Activated T-cell treated with anti-CD3 and anti-CD28 coated beads for 1 hour (primary cell): ENCODE measurements around the gene RHOB.

Experiments
- DNase-seq: peaks from one replicate; pipeline ENCODE4 v3.0.0-alpha.2; 2020; ENCODE audit warnings: low read depth

Gene RHOB

DNA sequence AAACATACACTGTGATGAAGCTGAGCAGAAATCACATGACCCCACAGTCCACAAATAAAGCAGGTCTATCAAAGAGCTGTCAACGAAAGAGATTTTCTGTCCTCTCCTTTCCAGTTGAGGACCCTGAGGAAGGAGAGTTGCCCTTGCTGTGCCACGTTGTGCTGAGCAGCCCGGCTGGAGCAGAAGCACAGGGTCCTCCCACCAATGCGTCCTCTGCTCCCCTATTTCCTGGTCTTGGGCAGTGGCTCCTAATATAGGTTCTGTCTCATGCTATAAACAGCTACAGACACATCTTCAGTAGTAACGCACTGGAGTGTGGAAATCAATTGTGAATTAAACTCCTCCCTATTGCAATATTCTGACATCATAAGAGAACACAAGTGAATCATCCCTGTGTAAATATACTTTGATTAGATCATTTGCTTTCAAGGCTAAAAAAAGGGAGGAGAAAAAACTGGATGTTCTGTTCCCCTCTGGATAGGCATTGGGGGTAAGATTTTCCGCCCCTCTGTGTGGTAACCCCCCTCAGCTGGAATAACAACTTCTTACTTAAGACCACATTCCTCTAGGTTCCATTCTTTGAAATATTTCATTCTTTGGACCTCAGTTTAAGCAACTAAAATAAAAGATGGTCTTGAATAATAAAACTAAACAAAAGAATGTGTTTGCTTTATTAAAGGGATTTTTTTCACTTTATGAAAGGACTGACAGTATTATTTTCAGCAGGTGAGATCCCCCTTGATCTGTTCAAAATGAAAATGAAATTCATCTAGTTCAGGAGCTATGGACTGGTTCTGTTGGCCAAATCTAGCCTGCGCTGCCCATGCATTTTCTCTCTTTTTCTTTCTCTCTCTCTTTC is 8.3 kb upstream of the RHOB start:
- no peak for DNase-seq

DNA sequence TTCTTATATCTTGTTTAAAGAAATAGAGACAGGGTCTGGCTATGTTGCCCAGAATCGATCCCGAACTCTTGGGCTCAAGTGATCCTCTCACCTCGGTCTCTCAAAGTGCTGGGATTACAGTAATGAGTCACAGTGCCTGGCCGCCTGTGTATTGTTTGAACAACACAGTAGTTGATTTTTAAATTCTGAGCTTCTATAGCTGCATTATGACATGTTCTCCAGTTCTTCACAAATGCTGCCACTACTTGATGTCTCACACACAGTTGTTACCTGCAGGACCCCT is 7.7 kb upstream of the RHOB start:
- DNase-seq = no peak

DNA sequence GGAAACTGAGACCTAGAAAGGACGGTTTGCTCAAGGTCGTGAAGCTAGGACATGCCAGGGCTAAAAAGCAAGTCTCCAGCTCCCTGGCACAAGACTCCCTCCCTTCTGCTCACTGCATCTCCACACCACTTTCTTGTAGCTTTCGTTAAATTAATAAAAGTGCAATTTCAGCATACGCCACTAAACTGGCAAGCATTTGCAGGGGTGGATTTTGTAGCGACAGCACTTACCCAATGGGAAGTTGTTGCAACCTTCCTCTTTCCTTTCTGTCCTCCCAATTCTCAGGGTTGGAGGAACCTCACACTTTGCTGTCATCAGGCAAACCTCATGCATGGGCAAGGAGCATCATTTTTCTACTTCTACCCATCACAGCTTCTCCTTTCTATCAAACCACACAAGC is 7.4 kb upstream of the RHOB start:
- no peak for DNase-seq

DNA sequence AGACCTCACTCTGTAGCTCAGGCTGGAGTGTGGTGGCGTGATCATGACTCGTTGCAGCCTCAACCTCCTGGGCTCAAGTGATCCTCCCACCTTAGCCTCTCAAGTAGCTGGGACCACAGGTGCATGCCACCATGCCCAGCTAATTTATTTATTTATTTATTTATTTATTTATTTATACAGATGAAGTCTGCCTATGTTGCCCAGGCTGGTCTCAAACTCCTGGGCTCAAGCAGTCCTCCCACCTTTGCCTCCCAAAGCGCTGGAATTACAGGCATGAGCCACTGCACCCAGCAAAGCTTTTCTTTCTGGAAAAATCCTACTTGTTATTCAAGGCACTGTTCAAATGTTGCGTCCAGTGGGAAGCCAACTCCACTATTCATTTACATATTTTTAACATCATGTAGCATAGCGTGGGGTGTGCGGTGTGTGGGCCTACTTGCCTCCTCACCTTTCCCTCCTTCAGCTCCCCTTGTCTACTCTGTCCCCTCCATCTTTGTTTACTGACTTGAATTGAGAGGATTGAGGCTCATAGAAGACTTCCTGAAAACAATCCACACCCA is 6.8 kb upstream of the RHOB start:
- DNase-seq = no peak

DNA sequence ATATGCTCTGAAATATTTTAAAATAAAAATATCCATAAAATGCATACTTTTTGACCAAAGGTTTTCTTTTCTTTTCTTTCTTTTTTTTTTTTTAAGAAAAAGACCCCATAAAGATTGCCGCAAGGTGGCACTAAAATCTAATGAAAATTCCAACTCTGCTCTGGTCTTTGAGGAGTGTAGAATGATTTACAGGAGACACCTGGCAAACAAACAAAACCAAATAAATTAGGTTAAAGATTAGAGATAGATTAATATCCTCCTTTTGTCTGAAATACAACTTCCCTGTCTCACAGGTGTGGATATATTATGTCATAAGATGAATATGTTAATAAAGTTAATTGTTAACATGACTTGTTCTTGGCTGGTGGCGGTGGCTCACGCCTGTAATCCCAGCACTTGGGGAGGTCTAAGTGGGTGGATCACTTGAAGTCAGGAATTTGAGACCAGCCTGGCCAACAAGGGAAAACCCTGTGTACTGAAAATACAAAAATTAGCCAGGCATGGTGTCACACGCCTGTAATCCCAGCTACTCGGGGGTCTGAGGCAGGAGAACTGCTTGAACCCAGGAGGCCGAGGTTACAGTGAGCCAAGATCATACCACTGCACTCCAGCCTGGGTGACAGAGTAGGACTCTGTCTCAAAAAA is 3.5 kb upstream of the RHOB start:
- DNase-seq = no peak

DNA sequence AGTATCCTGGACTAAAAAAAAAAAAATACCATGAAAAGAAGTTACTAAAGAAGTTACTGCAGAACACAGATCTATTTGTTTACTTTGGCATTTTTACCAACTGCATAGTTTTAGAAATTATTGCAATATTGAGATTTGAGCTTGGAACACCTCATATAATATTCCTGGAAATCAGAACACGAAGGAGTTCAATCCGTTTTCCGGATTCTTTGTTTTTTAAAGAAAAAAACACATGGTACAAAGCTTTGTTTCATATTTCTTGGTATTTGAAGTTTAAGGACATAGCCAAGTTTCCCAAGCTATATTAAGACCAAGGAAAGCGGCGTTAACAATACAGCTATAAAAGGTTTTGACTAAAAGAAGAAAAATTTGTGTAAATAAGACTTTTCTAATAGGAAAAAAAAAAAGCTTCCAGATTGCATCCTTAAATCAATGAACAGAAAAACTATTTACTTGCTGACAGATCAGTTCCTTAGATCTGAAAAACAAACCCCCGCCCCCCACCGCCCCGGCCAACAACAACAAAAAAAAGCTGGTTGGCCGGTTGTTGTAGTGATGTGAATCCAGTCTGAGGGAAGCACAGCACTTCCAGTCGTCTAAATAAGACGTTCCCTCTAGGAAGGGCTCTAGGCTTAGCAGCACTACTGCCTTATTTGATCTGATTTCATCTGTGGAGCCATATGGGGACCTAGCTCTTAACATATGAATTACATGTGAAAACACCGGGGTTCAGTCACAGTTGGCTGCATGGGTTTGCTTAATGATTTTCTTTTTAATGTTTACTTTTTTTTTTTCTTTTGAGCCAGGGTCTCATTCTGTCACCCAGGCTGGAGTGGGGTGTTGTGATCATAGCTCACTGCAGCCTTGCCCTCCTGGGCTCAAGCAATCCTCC is 2.5 kb upstream of the RHOB start:
- DNase-seq = no peak

DNA sequence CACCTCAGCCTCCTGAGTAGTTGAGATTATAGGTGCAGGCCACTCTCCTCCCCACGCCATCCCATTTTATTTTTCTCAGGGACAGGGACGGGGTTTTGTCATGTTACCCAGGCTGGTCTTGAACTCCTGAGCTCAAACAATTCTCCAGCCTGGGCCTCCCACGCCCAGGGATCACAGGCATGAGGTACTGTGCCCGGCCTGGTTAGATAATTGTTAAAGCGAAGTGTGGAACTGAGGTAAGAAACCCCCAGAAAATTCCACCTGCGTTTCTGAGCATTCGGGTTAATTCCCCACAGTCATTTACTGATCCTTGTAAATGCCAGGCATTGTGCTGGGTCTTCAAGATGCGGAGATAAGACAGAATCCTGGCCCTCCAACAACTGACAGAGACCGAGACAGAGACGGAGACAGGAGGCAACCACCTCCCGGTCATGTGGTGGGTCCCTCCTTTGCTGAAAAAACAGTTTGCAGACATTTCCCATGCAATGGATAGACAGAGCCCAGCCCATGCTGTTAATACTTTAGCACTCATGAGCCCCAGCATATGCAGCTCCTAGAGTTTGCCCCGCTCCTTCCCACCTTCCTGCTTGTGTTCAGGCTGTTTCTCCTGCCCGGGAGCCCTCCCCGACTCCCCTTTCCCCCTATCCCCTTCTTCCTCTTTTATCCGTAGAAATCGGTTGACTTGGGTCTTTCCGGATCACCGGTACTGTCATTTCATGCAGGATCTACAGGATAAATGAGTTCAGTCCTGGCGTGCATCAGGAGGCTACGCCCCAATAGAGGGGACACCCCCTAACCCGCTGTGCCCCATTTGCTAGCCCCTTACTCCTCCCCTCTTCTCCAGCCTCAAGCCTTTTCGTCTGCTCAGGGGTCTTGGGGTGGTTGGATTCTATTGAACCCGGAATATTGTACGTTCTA is 1.6 kb upstream of the RHOB start:
- no peak for DNase-seq

DNA sequence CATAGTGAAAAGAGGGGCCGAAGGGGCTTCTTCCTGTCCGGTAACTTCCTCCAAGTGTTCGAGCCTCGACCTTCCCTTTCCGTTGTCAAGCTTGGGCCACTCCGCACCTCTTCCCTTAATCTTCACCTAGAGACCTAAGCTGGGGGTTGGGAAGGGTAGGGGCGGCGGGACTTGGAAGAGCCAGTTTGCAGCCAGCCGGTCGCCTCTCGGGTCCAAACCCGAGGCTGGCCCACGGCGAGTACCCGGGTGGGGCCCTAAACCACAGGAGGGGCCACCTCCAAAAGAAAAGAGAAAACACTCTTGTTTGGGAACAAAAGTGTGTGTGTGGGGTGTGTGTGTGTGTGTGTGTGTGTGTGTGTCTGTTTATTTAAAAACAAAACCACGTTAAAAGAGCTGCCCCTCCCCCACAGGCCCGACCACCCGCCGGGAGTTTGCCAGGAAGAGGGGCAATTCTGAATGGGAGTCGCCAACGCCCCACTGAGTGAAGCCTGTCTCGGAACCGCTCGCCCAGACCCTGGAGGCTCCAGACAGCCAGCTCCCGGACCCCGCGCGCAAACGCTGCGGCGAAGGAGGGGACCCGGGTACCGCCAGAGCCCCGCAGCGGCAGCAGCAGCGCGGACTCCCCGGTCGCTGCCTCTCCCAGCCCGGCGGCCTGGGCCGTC is 488 bp upstream of the RHOB start:
- DNase-seq = no peak

DNA sequence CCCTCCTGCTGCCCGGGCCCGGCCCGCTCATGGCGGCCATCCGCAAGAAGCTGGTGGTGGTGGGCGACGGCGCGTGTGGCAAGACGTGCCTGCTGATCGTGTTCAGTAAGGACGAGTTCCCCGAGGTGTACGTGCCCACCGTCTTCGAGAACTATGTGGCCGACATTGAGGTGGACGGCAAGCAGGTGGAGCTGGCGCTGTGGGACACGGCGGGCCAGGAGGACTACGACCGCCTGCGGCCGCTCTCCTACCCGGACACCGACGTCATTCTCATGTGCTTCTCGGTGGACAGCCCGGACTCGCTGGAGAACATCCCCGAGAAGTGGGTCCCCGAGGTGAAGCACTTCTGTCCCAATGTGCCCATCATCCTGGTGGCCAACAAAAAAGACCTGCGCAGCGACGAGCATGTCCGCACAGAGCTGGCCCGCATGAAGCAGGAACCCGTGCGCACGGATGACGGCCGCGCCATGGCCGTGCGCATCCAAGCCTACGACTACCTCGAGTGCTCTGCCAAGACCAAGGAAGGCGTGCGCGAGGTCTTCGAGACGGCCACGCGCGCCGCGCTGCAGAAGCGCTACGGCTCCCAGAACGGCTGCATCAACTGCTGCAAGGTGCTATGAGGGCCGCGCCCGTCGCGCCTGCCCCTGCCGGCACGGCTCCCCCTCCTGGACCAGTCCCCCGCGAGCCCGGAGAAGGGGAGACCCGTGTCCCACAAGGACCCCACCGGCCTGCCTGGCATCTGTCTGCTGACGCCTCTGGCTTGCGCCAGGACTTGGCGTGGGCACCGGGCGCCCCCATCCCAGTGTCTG is 767 bp downstream of the RHOB start:
- no peak for DNase-seq

DNA sequence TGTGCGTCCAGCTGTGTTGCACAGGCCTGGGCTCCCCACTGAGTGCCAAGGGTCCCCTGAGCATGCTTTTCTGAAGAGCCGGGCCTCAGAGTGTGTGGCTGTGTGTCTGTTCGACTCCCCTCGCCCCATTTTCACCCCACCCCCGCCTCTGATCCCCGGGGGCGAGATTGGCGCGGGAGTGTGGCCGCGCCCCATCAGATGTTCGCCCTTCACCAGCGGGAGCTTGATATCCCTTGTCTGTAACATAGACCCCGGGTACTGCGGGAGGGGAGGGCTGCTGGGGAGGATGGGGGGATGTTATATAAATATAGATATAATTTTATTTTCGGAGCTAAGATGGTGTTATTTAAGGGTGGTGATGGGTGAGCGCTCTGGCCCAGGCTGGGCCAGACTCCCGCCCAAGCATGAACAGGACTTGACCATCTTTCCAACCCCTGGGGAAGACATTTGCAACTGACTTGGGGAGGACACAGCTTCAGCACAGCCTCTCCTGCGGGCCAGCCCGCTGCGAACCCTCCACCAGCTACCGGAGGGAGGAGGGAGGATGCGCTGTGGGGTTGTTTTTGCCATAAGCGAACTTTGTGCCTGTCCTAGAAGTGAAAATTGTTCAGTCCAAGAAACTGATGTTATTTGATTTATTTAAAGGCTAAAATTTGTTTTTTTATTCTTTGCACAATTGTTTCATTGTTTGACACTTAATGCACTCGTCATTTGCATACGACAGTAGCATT is 1.5 kb downstream of the RHOB start:
- no peak for DNase-seq

DNA sequence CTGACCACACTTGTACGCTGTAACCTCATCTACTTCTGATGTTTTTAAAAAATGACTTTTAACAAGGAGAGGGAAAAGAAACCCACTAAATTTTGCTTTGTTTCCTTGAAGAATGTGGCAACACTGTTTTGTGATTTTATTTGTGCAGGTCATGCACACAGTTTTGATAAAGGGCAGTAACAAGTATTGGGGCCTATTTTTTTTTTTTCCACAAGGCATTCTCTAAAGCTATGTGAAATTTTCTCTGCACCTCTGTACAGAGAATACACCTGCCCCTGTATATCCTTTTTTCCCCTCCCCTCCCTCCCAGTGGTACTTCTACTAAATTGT is 2.1 kb downstream of the RHOB start:
- no peak for DNase-seq

DNA sequence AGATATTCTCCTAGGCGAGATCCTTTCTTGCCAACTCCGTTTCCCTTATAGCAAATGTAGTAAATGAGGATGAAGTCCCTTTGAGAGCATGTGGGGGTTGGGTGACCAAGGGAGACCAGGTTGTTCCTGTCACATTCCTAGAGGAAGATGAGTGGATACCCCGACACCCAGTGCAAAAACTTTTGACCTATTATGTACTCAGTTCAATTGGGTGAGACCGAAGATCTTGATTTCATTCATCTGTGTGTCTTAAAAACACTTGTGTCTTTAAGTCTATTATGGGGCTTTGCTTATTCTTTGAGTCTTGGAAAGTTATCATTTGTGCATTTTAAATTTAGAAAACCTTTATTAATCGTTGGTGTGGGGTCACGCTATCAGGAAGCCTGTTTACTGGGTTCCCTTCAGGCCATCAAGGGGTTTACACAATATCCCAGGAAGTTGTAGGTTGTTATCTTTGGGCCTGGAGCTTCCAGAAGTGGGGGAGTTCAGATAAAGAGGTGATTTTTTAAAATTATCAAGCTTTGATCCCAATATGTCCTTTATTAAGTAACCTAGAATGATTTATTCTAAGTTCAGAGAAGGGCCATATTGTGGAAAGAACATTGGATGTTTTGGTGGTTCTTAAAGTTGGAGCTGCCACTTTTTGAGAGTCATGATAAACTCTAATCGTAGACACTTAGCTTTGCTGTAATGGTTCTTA is 2.8 kb downstream of the RHOB start:
- DNase-seq = no peak

DNA sequence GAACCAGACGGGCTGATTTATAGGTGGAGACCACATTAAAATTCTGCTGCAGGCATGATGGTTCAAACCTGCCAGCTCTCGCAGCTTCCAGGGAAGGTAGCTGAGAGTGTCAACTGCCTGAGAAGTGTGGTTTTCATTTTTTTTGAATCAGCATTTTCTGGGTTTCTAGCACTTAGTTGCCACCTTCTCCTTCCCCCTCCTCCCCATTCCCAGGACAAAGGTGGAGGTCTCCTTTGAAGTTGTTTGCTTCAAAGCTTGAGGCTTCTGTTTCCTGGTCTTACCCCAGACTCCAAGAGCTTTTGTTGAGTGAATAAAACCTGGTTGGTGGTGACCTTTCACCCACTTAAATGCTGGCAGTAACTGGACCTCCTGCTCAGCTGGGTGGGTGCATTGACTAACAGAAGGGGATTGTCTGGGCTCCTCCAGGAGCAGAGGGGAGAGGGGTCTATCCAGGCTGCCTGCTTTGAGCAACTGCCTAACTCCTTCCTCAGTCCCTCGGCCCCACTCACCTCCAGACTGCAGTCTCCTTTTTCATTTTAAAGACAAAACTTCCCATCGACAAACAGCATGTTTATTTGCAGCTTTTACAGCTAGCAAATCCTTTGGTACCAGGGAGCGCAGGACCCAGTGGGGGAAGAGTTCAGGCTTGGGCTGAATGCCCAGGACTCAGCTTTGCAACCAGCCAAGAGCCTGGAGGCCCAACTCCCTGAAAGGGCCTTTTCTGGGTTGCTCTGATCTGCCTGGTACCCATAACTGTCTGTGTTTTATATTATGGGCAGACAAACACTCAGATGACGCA is 3.5 kb downstream of the RHOB start:
- no peak for DNase-seq

DNA sequence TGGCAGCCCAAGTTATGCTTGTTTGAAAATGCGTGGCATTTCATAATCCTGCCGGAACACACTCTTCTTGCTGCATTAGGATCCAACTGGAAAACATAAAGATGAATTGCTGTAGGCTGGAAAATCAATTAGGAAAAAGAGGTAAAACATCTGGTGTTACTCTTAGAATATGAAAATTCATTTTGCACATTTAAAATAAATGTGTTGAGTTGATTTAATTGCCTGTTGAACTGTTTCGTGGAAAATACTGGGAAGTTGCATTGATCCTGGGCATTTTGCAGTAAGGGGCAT is 4.1 kb downstream of the RHOB start:
- DNase-seq = no peak

DNA sequence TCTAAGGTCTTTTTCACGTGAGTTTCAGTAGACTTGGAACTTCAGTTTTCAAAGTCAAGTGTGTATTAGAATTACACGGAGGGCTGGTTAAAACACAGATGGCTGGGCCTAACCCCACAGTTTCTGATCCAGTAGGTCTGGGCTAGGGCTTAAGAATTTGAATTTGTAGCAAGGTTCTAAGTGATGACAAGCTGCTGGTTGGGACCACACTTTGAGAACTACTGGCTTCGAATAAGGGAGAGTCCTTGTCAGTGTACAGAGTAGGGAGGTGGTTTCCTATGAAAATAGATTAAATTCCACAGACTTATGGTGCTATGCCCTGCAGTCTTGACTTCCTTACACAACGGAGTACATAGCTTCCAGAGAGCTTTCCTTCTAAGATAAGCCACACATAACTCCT is 4.5 kb downstream of the RHOB start:
- no peak for DNase-seq

DNA sequence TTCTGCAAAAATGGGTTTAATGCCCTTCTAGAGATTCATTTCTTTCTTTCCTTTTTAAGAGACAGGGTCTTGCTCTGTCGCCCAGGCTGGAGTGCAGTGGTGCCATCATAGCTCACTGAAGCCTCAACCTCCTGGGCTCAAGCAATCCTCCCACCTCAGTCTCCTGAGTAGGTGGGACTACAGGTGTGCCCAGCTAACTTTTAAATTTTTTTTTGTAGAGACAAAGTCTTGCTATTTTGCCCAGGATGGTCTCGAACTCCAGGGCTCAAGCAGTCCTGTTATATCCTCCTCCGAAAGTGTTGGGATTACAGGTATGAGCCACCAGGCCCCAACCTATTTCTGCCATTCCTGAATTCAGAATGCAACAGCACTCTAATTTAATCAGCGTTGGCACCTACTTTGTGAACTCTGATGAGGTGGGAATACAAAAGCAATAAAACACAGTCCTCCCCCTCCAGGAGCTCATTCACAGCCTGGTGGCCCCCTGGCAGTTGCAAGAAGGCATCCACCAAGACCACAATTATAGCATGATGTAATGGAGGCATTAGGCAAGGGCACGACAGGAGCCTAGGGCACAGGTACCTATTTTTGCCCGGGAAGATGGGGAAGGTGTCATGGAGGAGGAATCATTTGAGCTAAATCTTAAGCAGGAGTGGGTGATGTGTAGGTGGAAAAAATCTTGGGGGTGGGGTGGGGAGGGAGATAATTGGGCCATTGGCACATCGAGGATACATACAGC is 5.1 kb downstream of the RHOB start:
- DNase-seq = no peak

DNA sequence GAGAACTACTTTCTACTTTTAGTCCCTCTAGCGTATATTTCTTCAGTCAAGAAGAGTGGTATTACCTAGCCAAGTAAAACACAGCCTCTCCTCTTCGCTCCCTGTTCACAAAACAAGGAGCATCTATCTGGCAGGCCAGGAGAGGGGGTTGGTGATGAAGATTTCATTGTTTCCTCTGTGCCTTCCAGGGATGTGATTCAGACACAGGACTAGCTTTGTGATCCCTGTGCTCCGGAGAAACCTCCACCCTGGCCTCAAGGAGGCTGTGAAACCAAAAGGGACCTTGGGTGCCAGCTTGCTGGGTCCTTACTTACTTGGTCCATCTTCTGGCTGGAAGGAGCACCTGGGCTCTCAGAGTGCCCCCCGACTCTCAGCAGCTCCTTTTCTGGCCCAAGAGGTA is 5.7 kb downstream of the RHOB start:
- no peak for DNase-seq

DNA sequence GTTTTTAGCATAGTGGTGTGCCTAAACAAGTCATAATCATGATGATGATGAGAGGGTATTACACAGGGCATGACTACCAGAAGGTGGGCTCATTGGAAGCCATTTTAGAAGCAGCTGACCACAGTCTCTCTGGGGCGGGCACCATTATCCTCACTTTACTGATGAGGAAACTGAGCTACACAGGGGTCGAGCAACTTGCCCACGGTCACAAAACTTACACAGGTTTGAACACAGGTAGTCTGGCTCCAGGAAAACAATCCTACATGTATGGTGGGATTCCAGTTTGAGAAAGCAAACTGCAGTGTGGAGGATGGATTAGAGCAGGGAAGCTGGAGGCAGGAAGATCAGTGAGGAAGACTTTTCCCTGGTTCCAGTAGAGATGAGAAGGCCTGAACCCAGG is 6.2 kb downstream of the RHOB start:
- DNase-seq = no peak
